B cell (primary cell): ENCODE data around the gene AEBP1.

Source experiments
- EZH2 ChIP-seq: IDR thresholded peaks from 2 replicates; pipeline ENCODE4 v1.6.1; 2012; ENCODE audit warnings: borderline replicate concordance, low read depth, mild to moderate bottlenecking, moderate library complexity, low read length; ENCODE audit not compliant: insufficient read depth, poor library complexity, severe bottlenecking
- TF ChIP-seq, protein P1 (sequence below): fragments of 200-600 bp; IDR thresholded peaks from one replicate; pipeline ENCODE4 v1.8.0; 2022; ENCODE audit warnings: antibody characterized with exemption, mild to moderate bottlenecking

- TF ChIP-seq, protein P1, sequence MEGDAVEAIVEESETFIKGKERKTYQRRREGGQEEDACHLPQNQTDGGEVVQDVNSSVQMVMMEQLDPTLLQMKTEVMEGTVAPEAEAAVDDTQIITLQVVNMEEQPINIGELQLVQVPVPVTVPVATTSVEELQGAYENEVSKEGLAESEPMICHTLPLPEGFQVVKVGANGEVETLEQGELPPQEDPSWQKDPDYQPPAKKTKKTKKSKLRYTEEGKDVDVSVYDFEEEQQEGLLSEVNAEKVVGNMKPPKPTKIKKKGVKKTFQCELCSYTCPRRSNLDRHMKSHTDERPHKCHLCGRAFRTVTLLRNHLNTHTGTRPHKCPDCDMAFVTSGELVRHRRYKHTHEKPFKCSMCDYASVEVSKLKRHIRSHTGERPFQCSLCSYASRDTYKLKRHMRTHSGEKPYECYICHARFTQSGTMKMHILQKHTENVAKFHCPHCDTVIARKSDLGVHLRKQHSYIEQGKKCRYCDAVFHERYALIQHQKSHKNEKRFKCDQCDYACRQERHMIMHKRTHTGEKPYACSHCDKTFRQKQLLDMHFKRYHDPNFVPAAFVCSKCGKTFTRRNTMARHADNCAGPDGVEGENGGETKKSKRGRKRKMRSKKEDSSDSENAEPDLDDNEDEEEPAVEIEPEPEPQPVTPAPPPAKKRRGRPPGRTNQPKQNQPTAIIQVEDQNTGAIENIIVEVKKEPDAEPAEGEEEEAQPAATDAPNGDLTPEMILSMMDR, result no peak
- TF ChIP-seq EZH2, result no peak
These were observed 24.8 kb downstream of the AEBP1 start for GRCh38 chr7:44128721-44129582.
